ENCODE results near the gene RASGRF1.

DNA sequence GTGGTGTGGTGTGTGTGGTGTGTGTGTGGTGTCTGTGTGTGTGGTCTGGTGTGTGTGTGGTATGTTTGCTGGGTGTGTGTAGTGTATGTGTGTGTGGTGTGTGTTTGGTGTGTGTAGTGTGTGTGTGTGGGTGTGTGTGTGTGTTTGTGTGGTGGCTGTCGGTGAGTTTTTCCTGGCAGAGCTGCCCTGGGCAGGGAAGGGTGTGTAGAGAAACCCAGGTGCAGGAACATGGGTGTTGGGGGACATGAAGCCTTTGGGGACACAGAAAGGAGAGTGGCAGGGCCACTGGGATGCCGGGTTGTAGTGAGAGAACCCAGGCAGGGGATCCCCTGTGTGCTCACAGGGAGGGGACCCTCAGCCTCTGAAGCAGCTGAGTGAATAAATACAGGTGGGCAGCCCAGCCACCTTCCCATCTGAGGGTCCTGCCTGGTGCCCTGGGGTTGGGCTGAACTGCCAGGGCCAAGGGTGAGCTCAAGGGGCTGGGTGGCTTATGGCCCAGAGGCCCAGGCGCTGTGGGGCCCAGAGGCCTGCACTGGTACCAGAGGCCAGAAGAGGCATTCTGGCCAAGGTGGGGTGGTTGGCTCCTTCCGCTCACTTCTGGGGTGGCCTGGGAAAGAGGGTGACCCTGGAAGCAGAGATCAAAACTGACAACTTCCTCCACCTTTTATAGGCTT, 97.2 kb downstream of the RASGRF1 start:
- TF ChIP-seq, protein P1, sequence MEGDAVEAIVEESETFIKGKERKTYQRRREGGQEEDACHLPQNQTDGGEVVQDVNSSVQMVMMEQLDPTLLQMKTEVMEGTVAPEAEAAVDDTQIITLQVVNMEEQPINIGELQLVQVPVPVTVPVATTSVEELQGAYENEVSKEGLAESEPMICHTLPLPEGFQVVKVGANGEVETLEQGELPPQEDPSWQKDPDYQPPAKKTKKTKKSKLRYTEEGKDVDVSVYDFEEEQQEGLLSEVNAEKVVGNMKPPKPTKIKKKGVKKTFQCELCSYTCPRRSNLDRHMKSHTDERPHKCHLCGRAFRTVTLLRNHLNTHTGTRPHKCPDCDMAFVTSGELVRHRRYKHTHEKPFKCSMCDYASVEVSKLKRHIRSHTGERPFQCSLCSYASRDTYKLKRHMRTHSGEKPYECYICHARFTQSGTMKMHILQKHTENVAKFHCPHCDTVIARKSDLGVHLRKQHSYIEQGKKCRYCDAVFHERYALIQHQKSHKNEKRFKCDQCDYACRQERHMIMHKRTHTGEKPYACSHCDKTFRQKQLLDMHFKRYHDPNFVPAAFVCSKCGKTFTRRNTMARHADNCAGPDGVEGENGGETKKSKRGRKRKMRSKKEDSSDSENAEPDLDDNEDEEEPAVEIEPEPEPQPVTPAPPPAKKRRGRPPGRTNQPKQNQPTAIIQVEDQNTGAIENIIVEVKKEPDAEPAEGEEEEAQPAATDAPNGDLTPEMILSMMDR (conservative IDR thresholded peaks at IDR 0.05; ENCODE audit: low read depth, low read length) = no peak
- no peak for TF ChIP-seq EZH2phosphoT487 (IDR thresholded peaks at IDR 0.05; ENCODE audit: borderline replicate concordance, low read length)
- no peak for TF ChIP-seq EZH2 (IDR thresholded peaks at IDR 0.05; ENCODE audit: low read length, unreplicated experiment)
